Neutrophil (primary cell): ENCODE results near the gene PTS.

Experiments
- H3K27ac ChIP-seq: fragments of 200-600 bp; sonication (generic); 2 replicates; pipeline ENCODE4 v1.5.1; 2016; ENCODE audit warnings: mild to moderate bottlenecking, moderate library complexity
- H3K27me3 ChIP-seq: fragments of 200-600 bp; sonication (generic); 2 replicates; pipeline ENCODE4 v1.6.0; 2016; ENCODE audit warnings: mild to moderate bottlenecking
- H3K36me3 ChIP-seq: fragments of 200-600 bp; sonication (generic); 2 replicates; pipeline ENCODE4 v1.5.1; 2017
- H3K4me1 ChIP-seq, 2 experiments: fragments of 200-600 bp in 1 of 2; sonication (generic) in 1 of 2; 1 replicate in 1 of 2; 2 replicates in 1 of 2; pipeline versions ENCODE4 v1.5.1 to v1.6.1; 2013 to 2016; ENCODE audit warnings: low read depth in 1 of 2, low read length in 1 of 2, mild to moderate bottlenecking in 1 of 2, moderate library complexity in 1 of 2; ENCODE audit not compliant: control insufficient read depth in 1 of 2, insufficient read depth in 1 of 2
- H3K4me3 ChIP-seq, 2 experiments: fragments of 200-600 bp in 1 of 2; sonication (generic) in 1 of 2; 1 replicate in 1 of 2; 2 replicates in 1 of 2; pipeline ENCODE4 v1.5.1; 2013 to 2016; ENCODE audit warnings: low read depth in 1 of 2, low read length in 1 of 2, mild to moderate bottlenecking in 1 of 2, moderate library complexity in 1 of 2
- H3K9me3 ChIP-seq: fragments of 200-600 bp; sonication (generic); 2 replicates; pipeline ENCODE4 v1.5.1; 2016
- TF ChIP-seq, protein P1 (sequence below): fragments of 200-600 bp; sonication (generic); IDR thresholded peaks from 2 replicates; pipeline ENCODE4 v1.5.1; 2016; ENCODE audit warnings: antibody characterized with exemption

Gene PTS

DNA sequence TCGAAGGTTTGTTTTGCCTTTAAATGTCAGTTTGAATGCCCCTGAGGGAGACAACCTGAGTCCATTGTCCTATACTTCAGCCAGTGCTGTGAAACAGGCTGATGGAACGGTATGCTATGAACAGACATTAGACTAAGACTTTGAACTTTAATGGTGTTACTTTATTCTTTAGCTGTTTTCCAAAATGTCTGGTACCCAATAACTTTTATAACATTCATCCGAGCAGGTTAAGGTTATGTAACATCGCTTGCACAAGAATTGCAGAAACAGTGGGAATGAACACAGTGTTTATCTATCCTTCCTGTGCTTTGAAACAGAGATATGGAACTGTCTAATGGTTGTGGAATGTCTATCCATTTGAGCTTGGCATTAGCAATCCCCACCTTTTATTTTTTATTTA lies 12.5 kb upstream of the PTS start:
- Histone ChIP-seq H3K9me3 (no peaks in the 10 kb centered on the region), H3K4me1 (peaks cover 6 to 20% of the 10 kb centered on the region in 2 experiments), H3K27me3 (no peaks in the 10 kb centered on the region), H3K4me3 (no peak overlapping the region), H3K36me3 (no peaks in the 10 kb centered on the region), H3K27ac (no peak overlapping the region)
- TF ChIP-seq, protein P1, sequence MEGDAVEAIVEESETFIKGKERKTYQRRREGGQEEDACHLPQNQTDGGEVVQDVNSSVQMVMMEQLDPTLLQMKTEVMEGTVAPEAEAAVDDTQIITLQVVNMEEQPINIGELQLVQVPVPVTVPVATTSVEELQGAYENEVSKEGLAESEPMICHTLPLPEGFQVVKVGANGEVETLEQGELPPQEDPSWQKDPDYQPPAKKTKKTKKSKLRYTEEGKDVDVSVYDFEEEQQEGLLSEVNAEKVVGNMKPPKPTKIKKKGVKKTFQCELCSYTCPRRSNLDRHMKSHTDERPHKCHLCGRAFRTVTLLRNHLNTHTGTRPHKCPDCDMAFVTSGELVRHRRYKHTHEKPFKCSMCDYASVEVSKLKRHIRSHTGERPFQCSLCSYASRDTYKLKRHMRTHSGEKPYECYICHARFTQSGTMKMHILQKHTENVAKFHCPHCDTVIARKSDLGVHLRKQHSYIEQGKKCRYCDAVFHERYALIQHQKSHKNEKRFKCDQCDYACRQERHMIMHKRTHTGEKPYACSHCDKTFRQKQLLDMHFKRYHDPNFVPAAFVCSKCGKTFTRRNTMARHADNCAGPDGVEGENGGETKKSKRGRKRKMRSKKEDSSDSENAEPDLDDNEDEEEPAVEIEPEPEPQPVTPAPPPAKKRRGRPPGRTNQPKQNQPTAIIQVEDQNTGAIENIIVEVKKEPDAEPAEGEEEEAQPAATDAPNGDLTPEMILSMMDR: no peak

DNA sequence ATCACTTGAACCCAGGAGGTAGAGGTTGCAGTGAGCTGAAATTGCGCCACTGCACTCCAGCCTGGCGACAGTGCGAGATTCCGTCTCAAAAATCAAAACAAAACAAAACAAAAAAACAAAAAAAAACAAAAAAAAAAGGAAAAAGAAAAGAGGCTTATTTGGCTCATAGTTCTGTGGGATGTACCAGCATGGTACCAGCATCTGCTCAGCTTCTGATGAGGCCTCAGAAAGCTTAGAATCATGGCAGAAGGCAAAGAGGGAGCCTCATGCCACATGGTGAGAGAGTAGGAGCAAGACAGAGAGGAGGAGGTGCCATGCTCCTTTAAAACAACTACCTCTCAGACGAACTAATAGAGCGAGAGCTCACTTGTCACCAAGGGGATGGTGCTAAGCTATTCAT lies 10.6 kb upstream of the PTS start:
- TF ChIP-seq, protein P1: no peak
- Histone ChIP-seq H3K27me3 (no peaks in the 10 kb centered on the region), H3K4me3 (no peak overlapping the region)

GRCh38 chr11:112216561-112217105 lies 9.6 kb upstream of the PTS start:
- Histone ChIP-seq H3K36me3 (no peaks in the 10 kb centered on the region), H3K4me1 (peaks cover 6 to 17% of the 10 kb centered on the region in 2 experiments), H3K27me3 (no peaks in the 10 kb centered on the region), H3K27ac (no peak overlapping the region), H3K9me3 (no peaks in the 10 kb centered on the region), H3K4me3 (no peak overlapping the region)
- TF ChIP-seq, protein P1: no peak

More for the DNA sequence above, 10.6 kb upstream of the PTS start:
- peaks cover 6 to 20% of the 10 kb centered on the region in 2 experiments for H3K4me1 ChIP-seq
- H3K36me3 ChIP-seq: no peaks in the 10 kb centered on the region
- no peak overlapping the region for H3K27ac ChIP-seq
- H3K9me3 ChIP-seq: no peaks in the 10 kb centered on the region

GRCh38 chr11:112219476-112220232 lies 6.6 kb upstream of the PTS start:
- TF ChIP-seq, protein P1: peak; percentile 90
- Histone ChIP-seq H3K9me3 (no peaks in the 10 kb centered on the region), H3K4me3 (no peak overlapping the region), H3K27ac (no peak overlapping the region), H3K27me3 (no peaks in the 10 kb centered on the region), H3K36me3 (no peaks in the 10 kb centered on the region), H3K4me1 (peaks cover 0 to under 1% of the 10 kb centered on the region in 2 experiments)

GRCh38 chr11:112221274-112221835 lies 4.9 kb upstream of the PTS start:
- Histone ChIP-seq H3K36me3 (no peaks in the 10 kb centered on the region), H3K4me3 (no peak overlapping the region), H3K9me3 (no peaks in the 10 kb centered on the region), H3K4me1 (peaks cover 3 to 4% of the 10 kb centered on the region in 2 experiments), H3K27ac (no peak overlapping the region), H3K27me3 (no peaks in the 10 kb centered on the region)
- TF ChIP-seq, protein P1: no peak
